Measurements from ENCODE around the gene UGT1A4.
"Not testable (repeated sequence)": the region's sequence is repeated elsewhere in the genome, so short reads cannot be mapped to it uniquely, and the experiment has no call there.

Gene UGT1A4

DNA sequence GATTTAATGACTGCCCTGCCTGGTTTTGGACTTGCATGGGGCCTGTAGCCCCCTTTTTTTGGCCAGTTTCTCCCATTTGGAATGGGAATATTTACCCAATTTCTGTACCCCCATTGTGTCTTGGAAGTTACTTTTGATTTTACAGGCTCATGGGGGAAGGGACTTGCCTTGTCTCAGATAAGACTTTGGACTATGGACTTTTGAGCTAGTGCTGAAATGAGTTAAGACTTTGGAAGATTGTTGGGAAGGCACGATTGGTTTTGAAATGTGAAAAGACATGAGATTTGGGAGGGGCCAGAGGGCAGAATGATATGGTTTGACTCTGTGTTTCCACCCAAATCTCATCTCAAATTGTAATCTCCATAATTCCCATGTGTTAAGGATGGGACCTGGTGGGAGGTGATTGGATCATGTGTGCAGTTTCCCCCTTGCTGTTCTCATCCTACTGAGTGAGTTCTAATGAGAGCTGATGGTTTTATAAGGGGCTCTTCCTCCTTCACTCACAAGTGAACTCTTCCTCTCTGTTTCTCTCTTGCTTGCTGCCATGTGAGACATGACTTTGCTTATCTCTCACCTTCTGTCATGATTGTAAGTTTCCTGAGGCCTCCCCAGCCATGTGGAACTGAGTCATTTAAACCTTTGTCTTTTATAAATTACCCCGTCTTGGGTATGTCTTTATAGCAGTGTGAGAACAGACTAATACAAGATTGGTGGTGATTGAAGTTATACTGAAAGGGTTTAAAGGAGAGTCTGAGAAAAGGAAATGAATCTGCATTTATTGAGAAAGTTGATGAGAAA lies 32.9 kb downstream of the UGT1A4 start:
- DNase-seq, result not testable (repeated sequence)

DNA sequence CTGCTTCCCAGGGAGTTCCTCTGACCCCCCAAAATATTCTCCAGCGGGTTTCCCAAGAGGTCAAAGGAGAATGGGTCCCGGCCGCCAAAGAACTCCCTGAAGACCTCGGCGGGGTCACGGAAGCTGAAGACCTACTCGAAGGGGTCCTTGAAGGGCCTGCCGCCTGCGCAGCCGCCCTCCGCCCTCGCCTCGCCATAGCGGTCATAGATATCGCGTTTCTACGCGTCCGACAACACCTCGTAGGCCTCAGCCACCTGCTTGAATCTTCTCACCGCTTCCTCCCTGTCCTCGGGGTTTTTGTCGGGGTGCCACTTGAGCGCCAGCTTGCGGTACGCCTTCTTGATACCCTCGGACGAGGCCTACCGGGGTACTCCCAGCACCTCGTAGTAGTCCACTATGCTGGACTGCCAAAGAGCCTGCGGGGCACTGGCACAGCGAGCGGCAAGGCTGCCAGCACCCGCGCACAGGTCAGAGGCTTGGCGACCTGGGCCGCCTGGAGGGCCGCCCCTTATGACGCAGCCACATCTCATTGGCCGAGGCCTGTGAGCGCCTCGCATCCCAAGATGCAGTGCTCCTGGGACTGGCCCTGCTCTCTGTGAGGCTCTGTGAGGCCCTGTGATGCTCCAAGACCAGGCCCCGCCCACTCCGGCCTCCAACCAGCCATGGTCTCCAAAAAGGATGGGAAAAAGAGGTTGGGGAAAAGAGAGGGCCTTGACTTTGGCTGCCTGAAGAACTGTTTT lies 36.5 kb downstream of the UGT1A4 start:
- no peak for DNase-seq

DNA sequence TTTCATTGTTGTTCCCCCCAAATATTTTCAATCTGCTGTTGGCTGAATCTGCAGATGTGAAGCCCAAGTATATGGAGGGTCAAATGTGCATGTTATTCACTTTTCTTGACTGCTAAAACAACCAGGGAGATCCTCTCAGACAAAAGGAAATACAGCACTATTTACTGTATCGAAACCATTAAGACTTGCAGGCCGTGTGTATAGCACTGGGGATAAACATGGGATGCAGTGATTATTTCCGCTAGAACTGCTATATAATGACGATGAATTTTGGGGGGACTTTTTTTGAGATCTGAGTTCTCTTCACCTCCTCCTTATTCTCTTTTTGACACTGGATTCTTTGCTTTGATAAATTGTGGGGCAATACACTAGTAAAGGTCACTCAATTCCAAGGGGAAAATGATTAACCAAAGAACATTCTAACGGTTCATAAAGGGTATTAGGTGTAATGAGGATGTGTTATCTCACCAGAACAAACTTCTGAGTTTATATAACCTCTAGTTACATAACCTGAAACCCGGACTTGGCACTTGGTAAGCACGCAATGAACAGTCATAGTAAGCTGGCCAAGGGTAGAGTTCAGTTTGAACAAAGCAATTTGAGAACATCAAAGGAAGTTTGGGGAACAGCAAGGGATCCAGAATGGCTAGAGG lies 38.0 kb downstream of the UGT1A4 start:
- DNase-seq, result peak; percentile 18

DNA sequence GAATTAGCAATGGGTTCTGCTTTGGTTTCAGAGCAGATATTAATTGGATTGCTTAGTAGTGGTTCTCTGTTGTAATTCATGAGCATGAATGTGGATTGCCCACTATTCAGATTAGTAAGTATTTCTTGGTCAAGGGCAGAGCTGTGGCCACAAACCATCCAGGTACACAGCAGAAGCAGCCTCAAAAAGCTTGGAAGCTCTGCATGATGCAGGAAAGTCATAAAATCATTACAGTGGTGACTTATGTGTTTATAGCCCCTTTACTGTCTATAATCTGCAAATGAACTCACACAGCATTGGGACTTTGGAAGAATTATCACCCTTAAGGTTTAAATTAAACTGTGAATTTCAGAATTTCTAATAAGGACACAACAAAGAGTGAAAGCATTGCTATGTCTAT lies 39.6 kb downstream of the UGT1A4 start:
- no peak for DNase-seq

DNA sequence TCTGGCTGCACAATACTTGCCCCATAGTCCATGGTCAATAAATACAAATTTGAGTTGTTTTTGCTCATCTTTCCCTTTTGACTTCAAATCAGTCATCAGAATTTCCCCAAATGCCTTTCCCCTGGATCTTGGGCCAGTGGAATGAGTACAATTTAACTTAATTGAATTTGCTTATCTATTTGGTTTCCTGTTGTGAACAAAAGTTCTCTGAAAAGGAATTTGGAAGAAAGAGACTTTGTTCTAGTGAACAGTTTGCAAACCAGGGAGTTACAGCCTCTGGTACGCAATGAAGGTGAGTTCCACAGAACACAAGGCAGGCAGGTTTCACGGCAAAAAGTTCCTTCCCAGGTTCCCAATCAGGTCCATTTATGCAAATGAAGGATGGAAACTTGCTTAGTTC lies 40.3 kb downstream of the UGT1A4 start:
- DNase-seq, result no peak

DNA sequence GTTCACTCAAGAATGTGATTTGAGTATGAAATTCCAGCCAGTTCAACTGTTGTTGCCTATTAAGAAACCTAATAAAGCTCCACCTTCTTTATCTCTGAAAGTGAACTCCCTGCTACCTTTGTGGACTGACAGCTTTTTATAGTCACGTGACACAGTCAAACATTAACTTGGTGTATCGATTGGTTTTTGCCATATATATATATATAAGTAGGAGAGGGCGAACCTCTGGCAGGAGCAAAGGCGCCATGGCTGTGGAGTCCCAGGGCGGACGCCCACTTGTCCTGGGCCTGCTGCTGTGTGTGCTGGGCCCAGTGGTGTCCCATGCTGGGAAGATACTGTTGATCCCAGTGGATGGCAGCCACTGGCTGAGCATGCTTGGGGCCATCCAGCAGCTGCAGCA lies 41.5 kb downstream of the UGT1A4 start, which contains the start of gene UGT1A1:
Gene UGT1A1, plus strand, starts transcription at position 228 of the 400 bp plus-strand sequence. Its CDS starts 18 bp downstream, at position 246.
- no peak for DNase-seq

DNA sequence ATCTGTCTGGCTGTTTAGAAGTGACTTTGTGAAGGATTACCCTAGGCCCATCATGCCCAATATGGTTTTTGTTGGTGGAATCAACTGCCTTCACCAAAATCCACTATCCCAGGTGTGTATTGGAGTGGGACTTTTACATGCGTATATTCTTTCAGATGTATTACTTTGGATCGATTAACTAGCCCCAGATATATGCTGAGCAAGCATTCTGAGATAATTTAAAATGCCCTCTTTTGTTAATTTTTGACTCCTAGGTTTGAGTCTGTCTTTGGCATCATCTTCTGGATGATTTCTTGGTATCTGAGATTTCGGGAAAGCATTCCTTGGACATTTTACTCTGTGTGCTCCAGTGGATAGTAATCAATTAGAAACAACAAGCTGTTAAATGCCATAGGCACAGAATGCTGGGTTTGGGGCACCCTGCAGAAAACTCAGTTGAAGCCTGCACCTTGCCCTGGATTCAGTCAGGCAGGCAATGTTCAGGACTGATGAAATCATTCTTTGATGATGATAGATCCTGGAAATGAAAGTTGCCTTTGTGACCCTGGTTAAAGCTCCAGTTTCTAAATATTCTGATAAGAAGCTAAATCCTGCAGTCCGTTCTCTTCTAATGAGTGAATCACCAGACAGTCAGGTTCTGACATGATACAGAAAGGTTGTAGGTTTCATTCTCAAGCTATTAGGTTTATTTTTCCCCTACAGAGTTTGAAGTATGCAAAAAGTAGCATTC lies 42.7 kb downstream of the UGT1A4 start:
- DNase-seq, result no peak

DNA sequence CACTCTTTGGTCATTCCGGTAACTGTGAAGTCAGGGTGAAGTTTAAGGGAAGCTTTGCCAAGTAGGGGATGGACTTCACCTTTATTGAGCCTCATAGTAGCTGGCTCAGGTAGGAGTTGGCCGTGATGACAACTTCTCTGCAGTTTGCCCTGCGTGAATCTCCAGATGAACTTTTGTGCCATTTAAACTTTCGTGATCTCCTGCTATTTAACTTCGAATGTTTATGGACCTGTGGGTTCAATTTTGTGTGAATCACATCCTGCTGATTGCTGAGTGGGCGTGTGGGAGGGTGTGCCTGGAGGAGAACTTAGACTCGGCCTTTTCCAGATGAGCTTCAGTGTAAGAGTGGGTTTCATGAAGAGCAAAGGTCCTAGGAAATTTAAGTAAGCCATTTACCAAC lies 45.7 kb downstream of the UGT1A4 start:
- DNase-seq, result peak; percentile 29

DNA sequence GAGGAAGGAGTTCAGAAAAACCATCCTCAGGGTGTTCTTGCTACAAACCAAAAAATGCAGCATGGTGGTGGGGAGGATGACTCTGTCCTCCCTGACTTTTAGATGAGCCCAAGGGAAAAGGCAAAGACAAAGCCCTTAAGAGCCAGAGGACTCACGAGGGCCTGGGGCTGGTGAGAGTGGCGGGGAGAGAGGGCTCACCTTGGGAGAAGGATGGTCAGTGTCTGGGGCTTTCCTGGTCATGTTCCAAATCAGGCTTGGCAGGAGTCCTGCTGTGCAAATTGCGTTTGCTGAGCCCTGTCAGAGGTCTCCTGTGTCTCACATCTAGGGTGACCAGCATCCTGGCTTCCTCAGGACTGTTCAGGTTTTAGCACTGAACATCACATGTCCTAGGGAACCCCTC lies 46.2 kb downstream of the UGT1A4 start:
- no peak for DNase-seq

DNA sequence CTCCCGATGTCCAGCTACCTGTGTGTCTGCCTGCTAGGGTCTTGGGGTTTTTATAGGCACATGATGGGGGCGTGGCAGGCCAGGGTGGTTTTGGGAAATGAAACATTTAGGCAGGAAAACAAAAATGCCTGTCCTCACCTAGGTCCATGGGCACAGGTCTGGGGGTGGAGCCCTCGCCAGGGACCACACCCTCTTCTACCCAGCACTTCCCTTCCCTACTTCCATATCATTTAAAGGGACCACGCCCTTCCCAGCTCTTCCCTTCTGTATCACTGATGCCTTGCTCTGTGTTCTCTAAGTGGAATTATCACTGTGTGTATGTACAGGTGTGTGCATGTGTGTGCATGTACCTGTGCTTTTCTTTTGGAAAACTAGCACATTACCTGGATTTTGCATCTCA lies 47.9 kb downstream of the UGT1A4 start:
- no peak for DNase-seq

DNA sequence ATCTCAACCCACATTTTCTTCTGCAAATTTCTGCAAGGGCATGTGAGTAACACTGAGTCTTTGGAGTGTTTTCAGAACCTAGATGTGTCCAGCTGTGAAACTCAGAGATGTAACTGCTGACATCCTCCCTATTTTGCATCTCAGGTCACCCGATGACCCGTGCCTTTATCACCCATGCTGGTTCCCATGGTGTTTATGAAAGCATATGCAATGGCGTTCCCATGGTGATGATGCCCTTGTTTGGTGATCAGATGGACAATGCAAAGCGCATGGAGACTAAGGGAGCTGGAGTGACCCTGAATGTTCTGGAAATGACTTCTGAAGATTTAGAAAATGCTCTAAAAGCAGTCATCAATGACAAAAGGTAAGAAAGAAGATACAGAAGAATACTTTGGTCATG lies 49.5 kb downstream of the UGT1A4 start:
- DNase-seq, result no peak

DNA sequence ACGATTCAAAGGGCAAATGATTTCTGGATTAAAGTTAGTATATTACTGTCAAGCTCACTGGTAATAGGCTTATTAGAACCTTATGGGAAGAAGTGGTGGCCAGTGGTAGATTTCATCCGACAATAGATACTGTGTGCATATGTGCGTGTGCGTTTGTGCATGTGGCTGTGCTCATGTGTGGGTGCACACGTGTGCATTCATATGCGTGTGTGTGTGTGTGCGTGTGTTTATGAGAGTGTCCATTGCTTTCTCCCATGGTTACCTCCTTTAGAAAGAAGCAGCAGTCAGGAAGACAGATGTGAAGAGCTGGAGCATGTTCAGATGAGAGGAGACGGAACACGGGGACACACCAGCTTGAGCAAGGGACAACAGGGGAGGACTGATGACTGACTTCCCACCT lies 50.7 kb downstream of the UGT1A4 start:
- DNase-seq, result no peak

DNA sequence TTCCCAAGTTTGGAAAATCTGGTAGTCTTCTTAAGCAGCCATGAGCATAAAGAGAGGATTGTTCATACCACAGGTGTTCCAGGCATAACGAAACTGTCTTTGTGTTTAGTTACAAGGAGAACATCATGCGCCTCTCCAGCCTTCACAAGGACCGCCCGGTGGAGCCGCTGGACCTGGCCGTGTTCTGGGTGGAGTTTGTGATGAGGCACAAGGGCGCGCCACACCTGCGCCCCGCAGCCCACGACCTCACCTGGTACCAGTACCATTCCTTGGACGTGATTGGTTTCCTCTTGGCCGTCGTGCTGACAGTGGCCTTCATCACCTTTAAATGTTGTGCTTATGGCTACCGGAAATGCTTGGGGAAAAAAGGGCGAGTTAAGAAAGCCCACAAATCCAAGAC lies 53.6 kb downstream of the UGT1A4 start:
- no peak for DNase-seq

DNA sequence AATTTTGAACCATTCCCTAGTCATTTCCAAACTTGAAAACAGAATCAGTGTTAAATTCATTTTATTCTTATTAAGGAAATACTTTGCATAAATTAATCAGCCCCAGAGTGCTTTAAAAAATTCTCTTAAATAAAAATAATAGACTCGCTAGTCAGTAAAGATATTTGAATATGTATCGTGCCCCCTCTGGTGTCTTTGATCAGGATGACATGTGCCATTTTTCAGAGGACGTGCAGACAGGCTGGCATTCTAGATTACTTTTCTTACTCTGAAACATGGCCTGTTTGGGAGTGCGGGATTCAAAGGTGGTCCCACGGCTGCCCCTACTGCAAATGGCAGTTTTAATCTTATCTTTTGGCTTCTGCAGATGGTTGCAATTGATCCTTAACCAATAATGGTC lies 54.0 kb downstream of the UGT1A4 start:
- no peak for DNase-seq

DNA sequence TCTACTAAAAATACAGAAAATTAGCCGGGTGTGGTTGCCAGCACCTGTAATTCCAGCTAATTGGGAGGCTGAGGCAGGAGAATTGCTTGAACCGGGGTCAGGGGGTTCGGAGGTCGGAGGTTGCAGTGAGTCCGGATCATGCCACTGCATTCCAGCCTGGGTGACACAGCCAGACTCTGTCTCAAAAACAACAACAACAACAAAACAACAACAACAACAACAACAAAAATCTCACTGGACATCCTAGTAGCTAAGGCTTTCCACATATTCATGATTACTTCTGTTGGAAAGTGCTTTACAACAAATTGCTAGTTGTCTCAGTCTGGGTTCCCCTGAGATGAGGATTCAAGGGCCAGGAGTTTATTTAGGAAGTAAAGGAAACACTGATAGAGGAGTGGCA lies 55.3 kb downstream of the UGT1A4 start:
- DNase-seq, result no peak

DNA sequence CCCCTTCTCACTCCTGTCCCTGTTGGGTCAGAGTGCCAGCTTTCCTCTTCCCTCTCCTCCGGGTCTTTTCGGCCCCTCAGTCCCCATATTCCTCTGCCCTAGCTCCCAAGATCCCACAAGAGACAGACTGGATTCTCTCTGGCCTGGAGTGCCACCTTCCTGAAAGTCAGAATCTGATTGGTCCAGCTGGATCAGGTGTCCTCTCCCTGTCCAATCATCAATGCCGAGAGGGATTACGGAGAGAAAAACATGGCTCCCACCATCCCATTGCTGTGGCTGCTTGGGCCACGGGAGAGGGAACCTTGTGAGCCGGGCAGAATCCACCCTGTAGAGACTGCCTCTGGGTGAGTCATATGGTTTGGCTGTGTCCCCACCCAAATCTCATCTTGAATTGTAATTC lies 56.9 kb downstream of the UGT1A4 start:
- DNase-seq, result no peak

DNA sequence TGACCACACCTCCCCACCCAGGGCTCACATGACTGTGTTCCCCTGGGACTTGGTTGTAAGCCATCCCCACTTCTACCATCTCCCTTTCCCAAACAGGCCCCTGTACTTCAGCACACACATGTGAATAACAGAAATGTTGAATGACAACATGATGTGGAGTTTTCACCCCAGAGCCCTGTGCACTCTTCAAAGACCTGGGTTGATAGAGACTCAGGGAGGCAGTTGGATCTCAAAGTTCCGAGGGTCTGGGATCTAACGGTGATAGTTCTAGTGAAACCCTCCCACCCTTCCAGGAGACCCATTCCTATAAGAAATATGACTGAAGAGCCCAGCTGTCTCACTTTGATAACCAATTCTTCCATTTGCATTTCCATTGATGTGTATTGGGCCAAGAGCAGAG lies 59.5 kb downstream of the UGT1A4 start, which contains the start of gene MROH2A:
Gene MROH2A, plus strand, starts transcription at position 301 of the 400 bp plus-strand sequence. CDS start 1,029 bp downstream, outside the sequence.
- DNase-seq, result no peak

DNA sequence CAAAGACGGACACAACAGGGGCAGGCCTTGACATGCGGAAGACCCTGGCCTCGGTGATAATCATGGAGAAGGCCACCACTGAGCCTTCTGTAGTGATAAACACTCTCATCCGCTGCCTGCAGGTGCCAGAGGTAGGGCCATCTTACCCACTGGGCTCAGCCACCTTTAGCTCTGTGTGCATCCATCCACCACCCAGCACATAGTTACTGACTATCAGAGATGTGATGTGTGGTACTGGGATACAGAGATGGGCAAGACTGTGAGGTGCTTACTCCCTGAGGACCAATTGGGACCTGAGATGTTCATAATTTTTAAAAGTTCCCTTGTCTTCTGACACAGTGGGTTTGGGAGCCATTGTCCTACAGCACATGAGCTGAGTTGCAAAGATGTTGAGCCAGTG lies 61.2 kb downstream of the UGT1A4 start:
- DNase-seq, result no peak

DNA sequence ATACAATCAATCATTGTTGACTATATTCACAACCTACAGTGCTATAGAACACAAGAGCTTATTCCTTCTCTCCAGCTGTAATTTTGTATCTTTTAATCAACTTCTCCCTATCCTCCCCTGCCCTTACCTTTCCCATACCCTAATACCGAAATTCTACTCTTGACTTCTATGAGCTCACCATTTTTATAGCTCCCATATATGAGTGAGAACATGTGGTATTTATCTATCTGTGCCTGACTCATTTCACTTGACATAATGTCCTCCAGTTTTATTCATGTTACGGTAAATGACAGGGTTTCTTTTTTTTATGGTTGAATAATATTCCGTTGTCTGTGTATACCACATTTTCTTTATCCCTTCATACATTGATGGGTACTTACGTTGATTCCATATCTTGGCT lies 62.2 kb downstream of the UGT1A4 start:
- DNase-seq, result no peak

DNA sequence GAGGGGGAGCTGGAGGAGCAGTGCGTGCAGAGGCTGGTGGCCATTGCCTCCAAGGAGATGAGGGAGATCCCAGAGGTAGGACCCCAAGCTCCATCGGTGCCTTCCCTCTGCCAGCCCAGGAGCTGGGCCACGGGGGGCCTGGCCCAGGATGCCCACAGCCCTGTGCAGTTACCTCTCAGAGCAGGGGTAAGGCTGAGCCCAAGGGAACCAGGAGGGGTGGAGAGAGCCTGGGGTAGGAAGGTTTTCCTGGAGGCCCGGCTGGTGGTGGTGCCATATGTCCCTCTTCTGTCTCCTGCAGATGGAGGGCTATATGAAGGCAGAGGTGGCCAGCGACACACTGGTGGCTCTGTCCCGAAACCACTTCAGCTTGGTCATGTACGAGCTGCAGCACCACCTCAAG lies 71.0 kb downstream of the UGT1A4 start:
- no peak for DNase-seq

DNA sequence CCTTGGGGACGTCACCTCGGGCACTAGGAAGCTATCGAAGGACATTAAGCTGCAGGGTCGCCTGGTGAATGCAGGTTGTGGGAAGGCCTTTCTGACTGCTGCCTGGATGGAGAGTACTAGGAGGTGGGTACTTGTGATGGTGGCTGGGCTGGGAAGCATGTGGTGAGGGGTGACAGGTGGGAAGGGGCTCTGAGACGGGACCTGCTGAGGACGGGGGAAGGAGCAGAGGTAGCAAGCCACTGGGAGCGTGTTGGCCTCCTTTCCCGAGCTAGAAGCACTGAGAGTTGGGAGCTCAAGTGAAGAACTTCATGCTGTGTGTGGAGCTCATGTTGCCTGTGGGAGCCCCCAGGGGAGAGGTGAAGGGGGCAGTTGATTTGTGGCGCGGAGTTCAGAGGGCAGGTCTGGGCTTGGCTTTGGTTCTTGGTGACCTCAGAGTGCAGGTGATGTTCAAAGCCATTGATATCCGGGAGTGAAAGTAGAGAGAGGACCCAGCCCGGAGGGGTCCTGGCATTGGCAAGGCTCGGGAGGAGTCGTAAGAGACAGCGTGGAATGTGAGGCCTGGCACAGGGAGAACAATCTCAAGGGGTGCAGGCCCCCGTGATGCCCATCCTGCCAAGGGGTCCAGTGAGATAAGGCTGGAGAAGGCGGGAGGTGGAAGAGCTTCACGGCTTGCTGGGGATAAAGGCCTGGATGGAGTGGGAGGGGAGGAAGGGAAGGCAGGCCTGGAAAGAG lies 72.8 kb downstream of the UGT1A4 start:
- no peak for DNase-seq

DNA sequence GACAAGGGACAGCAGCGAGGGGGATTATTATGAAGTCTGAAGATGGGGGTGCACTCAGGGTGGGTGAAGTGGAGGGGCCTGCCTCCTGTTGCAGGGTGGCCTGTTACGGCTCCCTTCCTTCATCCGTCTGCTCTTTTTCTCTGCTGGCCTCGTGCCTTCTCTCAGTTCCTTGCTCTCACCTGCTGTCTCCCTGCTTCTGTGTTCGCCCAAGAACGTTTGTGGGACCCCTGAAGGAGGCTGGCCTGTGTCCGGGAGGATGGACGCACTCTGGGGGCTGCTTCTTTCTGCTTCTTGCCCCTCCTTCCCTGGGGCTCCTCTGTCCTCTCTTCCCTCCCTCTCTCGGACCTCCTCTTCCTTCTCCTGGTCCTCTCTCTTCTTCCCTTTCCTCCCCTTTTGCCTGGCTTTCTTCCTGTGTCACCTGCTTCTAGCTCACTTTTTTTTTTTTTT lies 73.4 kb downstream of the UGT1A4 start:
- no peak for DNase-seq
